ENCODE results near the gene P2RX3.
"Not testable (repeated sequence)": the region's sequence is repeated elsewhere in the genome, so short reads cannot be mapped to it uniquely, and the experiment has no call there.

P2RX3 gene

DNA sequence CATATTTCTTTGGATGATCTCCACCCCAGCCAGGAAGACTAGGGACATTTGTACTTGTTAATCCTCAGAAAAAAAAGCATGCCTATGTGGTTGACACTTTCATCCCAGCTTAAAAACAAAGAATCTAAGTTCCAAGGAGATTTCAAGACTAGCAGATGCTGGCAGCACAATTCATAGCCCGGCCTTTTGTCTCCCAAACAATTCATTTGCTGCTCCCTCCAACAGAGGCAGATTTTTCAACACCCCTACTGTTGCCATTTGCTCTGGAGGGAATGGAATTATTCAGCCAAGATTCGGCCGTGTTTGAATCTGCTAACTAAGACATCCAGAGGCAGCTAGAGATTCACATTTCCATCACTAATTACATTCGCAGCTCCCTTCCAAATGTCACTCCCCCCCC lies 15.3 kb downstream of the P2RX3 start:
- H3K4me3 Mint-ChIP-seq = no peak overlapping the region
- H3K36me3 Mint-ChIP-seq (ENCODE audit: insufficient read depth) = no peaks in the 10 kb centered on the region
- H3K27ac Mint-ChIP-seq (ENCODE audit: low read depth) = no peak overlapping the region
- H3K4me1 Mint-ChIP-seq = no peaks in the 10 kb centered on the region
- peaks cover 12% of the 10 kb centered on the region for H3K27me3 Mint-ChIP-seq
- DNase-seq (ENCODE audit: low spot score in 2 of 2) (no peak), ATAC-seq (replicated peaks; ENCODE audit: extremely low read depth, poor library complexity, severe bottlenecking) (no peak)
- no peaks in the 10 kb centered on the region for H3K9me3 Mint-ChIP-seq

DNA sequence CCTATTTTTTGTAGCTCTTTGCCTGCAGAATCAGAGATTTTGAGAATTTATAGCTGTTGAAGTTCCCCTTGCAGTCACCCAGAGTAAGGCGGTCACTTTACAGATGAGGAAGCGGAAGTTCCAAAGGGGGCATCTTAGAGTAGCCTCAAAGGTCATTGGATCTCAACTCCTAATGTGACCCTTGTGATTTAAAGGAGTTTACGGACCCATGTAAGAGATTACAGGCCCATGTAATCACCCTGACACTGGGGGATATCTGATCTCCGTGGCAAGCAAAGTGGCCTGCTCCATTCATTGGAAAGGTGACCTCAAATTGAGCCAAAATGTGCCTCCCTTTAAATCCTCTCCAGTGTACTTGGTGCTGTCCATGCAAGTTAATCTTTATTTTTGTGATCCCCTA lies 15.7 kb downstream of the P2RX3 start:
- Mint-ChIP-seq H3K4me1 (no peaks in the 10 kb centered on the region), H3K27ac (ENCODE audit: low read depth) (no peak overlapping the region)

DNA sequence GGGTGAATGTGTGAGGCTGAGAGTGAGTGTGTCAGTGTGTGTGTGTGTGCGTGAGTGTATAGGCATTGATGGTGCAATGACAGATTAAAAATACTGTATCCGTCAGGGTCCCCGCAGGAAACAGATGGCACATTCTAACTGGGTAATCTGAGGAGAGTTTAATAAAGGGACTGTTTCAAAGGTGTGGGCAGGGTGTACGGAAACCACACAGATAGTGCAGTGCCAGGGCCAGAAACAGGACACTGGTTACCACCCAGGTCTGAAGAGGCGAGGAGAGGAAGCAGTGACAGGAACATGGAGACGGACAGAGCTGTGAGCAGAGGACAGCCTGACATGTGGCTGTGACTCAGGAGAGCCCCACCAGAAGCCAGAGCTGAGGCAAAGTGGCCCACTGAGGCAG lies 16.5 kb downstream of the P2RX3 start:
- no peaks in the 10 kb centered on the region for H3K36me3 Mint-ChIP-seq (ENCODE audit: insufficient read depth)
- ATAC-seq (replicated peaks; ENCODE audit: extremely low read depth, poor library complexity, severe bottlenecking) (no peak), DNase-seq (ENCODE audit: low spot score in 2 of 2) (no peak)

More for the DNA sequence above, 15.7 kb downstream of the P2RX3 start:
- no peaks in the 10 kb centered on the region for H3K9me3 Mint-ChIP-seq
- DNase-seq (ENCODE audit: low spot score in 2 of 2) (no peak), ATAC-seq (replicated peaks; ENCODE audit: extremely low read depth, poor library complexity, severe bottlenecking) (no peak)
- H3K36me3 Mint-ChIP-seq (ENCODE audit: insufficient read depth) = no peaks in the 10 kb centered on the region
- H3K4me3 Mint-ChIP-seq = no peak overlapping the region
- peaks cover 12% of the 10 kb centered on the region for H3K27me3 Mint-ChIP-seq

DNA sequence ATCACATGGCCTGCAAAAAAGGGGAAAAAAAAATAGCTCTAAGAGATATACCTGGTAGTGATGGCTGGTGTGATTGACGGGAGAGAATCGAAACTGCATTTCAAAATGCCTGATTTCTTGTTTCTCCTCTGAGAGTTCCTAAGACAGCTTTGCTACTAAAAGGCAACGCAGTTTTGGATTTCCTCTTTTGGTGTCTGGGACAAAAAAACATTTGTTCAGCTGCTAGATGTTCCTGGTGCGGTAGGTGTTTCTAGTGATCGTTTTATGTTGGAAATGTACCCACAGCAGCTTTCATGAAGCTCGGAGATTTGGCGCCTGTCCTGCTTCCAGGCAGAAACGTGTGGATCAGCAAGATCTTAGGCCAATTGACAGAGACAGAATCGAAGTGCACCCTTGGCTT lies 18.1 kb downstream of the P2RX3 start:
- Mint-ChIP-seq H3K27me3 (peaks cover 12% of the 10 kb centered on the region), H3K27ac (ENCODE audit: low read depth) (no peak overlapping the region), H3K4me3 (no peak overlapping the region), H3K36me3 (ENCODE audit: insufficient read depth) (no peaks in the 10 kb centered on the region), H3K9me3 (no peaks in the 10 kb centered on the region), H3K4me1 (no peaks in the 10 kb centered on the region)
- DNase-seq (ENCODE audit: low spot score in 2 of 2) = no peak
- no peak for ATAC-seq (replicated peaks; ENCODE audit: extremely low read depth, poor library complexity, severe bottlenecking)

More for the DNA sequence above, 16.5 kb downstream of the P2RX3 start:
- no peaks in the 10 kb centered on the region for H3K4me1 Mint-ChIP-seq
- peaks cover 12% of the 10 kb centered on the region for H3K27me3 Mint-ChIP-seq
- H3K4me3 Mint-ChIP-seq = no peak overlapping the region
- no peak overlapping the region for H3K27ac Mint-ChIP-seq (ENCODE audit: low read depth)
- H3K9me3 Mint-ChIP-seq = no peaks in the 10 kb centered on the region

DNA sequence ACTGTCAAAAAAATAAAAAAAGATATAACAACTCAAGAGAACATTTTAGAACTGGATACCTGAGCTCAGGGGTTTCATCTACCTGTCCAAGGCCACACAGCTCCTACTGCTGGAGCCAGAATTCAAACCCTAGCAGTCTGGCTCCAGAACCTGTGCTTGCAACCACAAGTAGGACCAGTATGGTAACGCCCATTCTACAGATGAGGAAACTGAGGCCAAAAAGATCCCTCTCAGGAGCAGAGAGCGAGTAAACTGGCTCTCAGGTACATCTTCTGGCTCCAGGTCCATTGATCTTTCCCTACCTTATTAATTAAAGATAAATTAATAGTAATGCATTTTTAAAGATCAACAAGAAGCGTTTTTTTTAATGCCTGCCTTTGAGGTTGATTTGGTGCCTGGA lies 19.2 kb downstream of the P2RX3 start:
- DNase-seq (ENCODE audit: low spot score in 2 of 2) (no peak), ATAC-seq (replicated peaks; ENCODE audit: extremely low read depth, poor library complexity, severe bottlenecking) (no peak)
- Mint-ChIP-seq H3K27ac (ENCODE audit: low read depth) (no peak overlapping the region), H3K4me1 (no peaks in the 10 kb centered on the region), H3K4me3 (no peak overlapping the region), H3K27me3 (peaks cover 12% of the 10 kb centered on the region), H3K9me3 (no peaks in the 10 kb centered on the region), H3K36me3 (ENCODE audit: insufficient read depth) (no peaks in the 10 kb centered on the region)

DNA sequence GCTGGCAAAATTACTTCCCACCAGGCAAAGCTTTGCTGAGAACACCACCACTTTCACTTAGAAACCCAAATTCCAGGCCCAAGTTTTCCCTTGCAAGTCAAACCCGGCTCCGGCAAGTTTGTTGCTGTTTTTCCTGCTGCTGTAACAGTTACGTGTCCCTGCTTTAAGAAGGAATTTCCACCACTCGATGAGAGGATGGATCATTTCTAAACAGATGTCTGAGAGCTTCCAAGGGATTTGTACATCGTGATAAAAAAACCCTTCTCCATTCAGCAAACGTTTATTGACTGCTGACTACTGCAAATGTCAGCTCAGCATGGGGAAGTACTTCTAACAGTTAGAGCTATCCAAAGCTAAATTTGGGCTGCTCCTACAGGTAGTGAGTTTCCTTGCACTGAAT lies 19.7 kb downstream of the P2RX3 start:
- peaks cover 12% of the 10 kb centered on the region for H3K27me3 Mint-ChIP-seq
- DNase-seq (ENCODE audit: low spot score in 2 of 2) = no peak
- H3K9me3 Mint-ChIP-seq = no peaks in the 10 kb centered on the region
- no peak for ATAC-seq (replicated peaks; ENCODE audit: extremely low read depth, poor library complexity, severe bottlenecking)
- no peaks in the 10 kb centered on the region for H3K4me1 Mint-ChIP-seq
- H3K4me3 Mint-ChIP-seq = no peak overlapping the region
- no peaks in the 10 kb centered on the region for H3K36me3 Mint-ChIP-seq (ENCODE audit: insufficient read depth)
- no peak overlapping the region for H3K27ac Mint-ChIP-seq (ENCODE audit: low read depth)

DNA sequence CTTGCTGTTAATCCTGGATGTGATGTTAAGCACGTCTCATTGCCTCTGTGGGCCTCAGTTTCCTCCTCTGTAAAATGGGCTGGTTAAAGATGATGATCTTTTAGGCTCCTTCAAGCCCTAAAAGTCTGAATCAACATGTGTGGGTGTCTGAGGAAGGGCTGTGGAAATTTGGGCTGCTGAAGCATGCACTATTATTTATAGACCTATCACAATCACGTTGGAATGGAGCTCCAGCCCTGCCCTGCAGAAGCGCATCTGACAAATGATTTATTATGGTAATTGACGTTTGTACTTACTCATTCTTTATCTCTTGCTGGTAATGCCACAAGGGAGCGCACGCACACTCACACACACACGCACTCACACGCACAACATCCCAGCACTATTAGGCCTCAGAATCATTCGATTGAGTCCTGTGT lies 20.4 kb downstream of the P2RX3 start:
- Mint-ChIP-seq H3K36me3 (ENCODE audit: insufficient read depth) (no peaks in the 10 kb centered on the region), H3K27me3 (peaks cover 12% of the 10 kb centered on the region), H3K4me3 (no peak overlapping the region), H3K27ac (ENCODE audit: low read depth) (no peak overlapping the region), H3K9me3 (no peaks in the 10 kb centered on the region), H3K4me1 (no peaks in the 10 kb centered on the region)
- ATAC-seq (replicated peaks; ENCODE audit: extremely low read depth, poor library complexity, severe bottlenecking) = no peak
- DNase-seq (ENCODE audit: low spot score in 2 of 2) = no peak

DNA sequence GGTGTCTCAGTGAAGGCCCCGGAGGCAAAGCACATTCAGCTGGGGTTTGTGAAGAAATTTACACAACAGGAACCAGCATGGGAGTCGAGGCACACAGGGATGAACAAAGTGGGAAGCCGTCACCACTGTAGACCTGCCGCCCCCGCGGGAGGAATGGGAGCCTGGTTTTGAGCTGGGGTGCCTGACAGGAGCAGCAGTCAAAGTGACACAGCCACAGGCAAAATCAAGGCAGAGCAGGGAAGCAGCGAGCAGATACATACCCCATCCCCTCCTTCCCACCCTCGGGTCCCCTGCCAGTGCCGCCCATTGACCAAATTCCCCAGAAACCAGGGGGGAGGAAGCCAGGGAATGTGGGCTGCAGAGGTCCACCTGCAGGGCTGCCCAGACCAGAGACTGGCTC lies 20.8 kb downstream of the P2RX3 start:
- Mint-ChIP-seq H3K4me3 (no peak overlapping the region), H3K27me3 (peaks cover 15% of the 10 kb centered on the region), H3K36me3 (ENCODE audit: insufficient read depth) (no peaks in the 10 kb centered on the region), H3K4me1 (no peaks in the 10 kb centered on the region), H3K27ac (ENCODE audit: low read depth) (no peak overlapping the region), H3K9me3 (no peaks in the 10 kb centered on the region)
- ATAC-seq (replicated peaks; ENCODE audit: extremely low read depth, poor library complexity, severe bottlenecking) = no peak
- DNase-seq (ENCODE audit: low spot score in 2 of 2) = no peak

DNA sequence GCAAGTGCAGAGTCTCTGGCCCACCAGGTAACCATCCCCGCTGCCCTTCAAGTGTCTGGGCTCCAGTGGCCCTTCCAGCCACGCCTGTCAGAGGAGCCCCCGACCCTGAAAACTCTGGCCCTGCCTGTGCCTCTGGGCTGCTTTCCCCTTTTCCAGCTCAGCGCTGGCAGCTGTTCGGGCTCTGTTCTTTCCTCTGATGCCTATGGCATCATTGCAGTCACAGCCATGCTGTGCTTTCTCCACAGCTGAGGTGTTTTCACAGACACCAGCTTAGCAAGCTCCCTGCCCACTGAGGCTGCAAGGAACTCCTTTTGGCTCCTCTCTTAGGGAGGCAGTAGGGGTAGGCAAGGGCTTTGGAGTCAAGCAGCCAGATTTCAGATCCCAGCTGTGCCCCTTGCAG lies 21.2 kb downstream of the P2RX3 start:
- Mint-ChIP-seq H3K27me3 (peaks cover 15% of the 10 kb centered on the region), H3K4me3 (no peak overlapping the region), H3K36me3 (ENCODE audit: insufficient read depth) (no peaks in the 10 kb centered on the region), H3K9me3 (no peaks in the 10 kb centered on the region), H3K27ac (ENCODE audit: low read depth) (no peak overlapping the region), H3K4me1 (no peaks in the 10 kb centered on the region)
- ATAC-seq (replicated peaks; ENCODE audit: extremely low read depth, poor library complexity, severe bottlenecking) (no peak), DNase-seq (ENCODE audit: low spot score in 2 of 2) (no peak)

DNA sequence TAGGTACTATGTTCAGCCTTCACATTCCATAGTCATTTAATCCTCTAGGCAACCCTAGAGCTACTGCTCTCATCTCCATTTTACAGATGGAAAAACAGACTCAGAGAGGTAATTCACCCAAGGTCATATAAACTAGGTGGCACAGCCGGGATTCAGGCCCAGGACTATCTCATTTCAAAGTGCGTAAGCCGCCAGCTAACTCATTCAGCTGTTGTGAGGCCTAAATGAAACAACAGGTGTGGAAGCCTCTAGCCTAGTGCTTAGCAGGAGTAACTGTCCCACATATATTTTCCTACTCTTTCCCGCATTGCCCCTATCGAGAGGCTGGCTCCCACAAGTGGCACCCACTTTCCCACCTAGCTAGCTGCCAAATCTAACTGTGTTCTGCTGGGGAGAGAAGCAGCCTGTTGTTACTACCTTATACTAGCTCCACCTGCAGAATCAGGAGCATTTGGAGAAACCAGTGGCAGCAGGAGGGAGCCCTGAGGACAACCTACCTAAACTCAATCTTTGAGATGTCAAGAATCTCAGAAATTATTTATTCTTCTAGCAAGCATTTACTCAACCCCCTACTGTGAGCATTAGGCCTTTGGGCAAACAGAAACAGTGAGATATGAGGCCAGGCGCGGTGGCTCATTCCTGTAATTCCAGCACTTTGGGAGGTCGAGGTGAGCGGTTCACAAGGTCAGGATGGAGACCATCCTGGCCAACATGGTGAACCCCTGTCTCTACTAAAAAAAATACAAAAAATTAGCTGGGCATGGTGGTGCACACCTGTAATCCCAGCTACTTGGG lies 21.9 kb downstream of the P2RX3 start:
- no peak for DNase-seq (ENCODE audit: low spot score in 2 of 2)
- Mint-ChIP-seq H3K4me3 (no peak overlapping the region), H3K36me3 (ENCODE audit: insufficient read depth) (no peaks in the 10 kb centered on the region), H3K27me3 (peaks cover 15% of the 10 kb centered on the region), H3K9me3 (no peaks in the 10 kb centered on the region), H3K27ac (ENCODE audit: low read depth) (no peak overlapping the region), H3K4me1 (no peaks in the 10 kb centered on the region)
- no peak for ATAC-seq (replicated peaks; ENCODE audit: extremely low read depth, poor library complexity, severe bottlenecking)

DNA sequence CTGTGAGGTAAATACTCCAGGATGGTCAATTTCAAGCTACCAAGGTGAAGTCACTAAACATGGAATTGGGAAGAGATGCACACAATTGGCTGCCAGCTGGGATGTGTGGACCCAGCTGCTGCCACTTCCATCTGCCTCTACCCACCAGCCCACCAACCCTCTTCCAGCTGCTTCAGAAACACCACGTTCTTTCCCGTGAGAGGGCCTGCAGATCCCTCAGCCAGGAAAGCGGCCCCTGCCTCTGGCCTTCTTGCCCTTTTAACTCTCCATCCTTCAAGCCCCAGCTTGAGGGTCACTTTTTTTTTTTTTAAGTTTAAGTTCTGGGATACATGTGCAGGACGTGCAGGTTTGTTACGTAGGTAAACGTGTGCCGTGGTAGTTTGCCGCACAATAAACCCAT lies 22.8 kb downstream of the P2RX3 start:
- no peak for ATAC-seq (replicated peaks; ENCODE audit: extremely low read depth, poor library complexity, severe bottlenecking)
- no peak for DNase-seq (ENCODE audit: low spot score in 2 of 2)
- Mint-ChIP-seq H3K27me3 (peaks cover 21% of the 10 kb centered on the region), H3K9me3 (no peaks in the 10 kb centered on the region), H3K27ac (ENCODE audit: low read depth) (no peak overlapping the region), H3K4me3 (no peak overlapping the region), H3K4me1 (no peaks in the 10 kb centered on the region), H3K36me3 (ENCODE audit: insufficient read depth) (peaks cover 2% of the 10 kb centered on the region)

DNA sequence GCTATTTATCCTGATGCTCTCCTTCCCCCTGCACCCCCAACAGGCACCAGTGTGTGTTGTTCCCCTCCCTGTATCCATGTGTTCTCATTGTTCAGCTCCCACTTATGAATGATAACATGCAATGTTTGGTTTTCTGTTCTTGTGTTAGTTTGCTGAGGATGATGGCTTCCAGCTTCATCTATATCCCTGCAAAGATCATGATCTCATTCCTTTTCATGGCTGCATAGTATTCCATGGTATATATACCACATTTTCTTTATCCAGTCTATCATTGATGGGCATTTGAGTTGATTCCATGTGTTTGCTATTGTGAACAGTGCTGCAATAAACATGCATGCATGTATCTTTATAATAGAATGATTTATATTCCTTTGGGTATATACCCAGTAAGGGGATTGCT lies 23.3 kb downstream of the P2RX3 start:
- H3K27me3 Mint-ChIP-seq = peaks cover 21% of the 10 kb centered on the region
- not testable (repeated sequence) for DNase-seq (ENCODE audit: low spot score in 2 of 2); H3K4me3 Mint-ChIP-seq; ATAC-seq (replicated peaks; ENCODE audit: extremely low read depth, poor library complexity, severe bottlenecking); H3K36me3 Mint-ChIP-seq (ENCODE audit: insufficient read depth); H3K9me3 Mint-ChIP-seq; H3K27ac Mint-ChIP-seq (ENCODE audit: low read depth); H3K4me1 Mint-ChIP-seq

DNA sequence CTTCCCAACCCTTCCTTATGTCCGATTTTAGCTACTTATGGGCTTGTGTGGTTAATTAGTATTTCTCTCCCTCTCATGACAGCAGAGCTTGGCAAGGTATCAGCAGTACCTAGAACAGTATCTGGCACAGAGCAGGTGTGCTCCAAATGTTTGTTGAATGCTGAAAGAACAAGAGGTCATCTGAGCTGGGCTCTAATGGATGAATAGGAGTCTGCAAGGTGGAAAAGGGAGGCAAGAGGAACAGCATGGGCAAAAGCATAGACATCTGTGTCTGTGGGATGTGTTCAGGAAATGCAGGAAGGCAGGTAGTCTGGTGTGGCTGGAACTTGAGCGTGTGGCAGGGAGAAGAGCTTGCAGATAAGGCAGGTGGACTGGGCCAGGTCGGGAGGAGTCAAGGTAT lies 23.8 kb downstream of the P2RX3 start:
- DNase-seq (ENCODE audit: low spot score in 2 of 2) (no peak), ATAC-seq (replicated peaks; ENCODE audit: extremely low read depth, poor library complexity, severe bottlenecking) (no peak)
- no peaks in the 10 kb centered on the region for H3K4me1 Mint-ChIP-seq
- H3K9me3 Mint-ChIP-seq = no peaks in the 10 kb centered on the region
- peaks cover 24% of the 10 kb centered on the region for H3K27me3 Mint-ChIP-seq
- no peak overlapping the region for H3K4me3 Mint-ChIP-seq
- H3K27ac Mint-ChIP-seq (ENCODE audit: low read depth) = no peak overlapping the region
- H3K36me3 Mint-ChIP-seq (ENCODE audit: insufficient read depth) = peaks cover 2% of the 10 kb centered on the region

Measured in central memory CD8-positive, alpha-beta T cell (primary cell).